ENCODE results near the gene HSDL1. TPM values are rescaled to one million over a fixed set of nuclear protein-coding genes. Genes with fewer than 3 reads are reported as not detected.

The HSDL1 gene
- total and polyA plus RNA-seq, 2 donors (not counting 1 experiment from before 2014, with no cell fraction given) = 12.4 to 30.8 TPM

DNA sequence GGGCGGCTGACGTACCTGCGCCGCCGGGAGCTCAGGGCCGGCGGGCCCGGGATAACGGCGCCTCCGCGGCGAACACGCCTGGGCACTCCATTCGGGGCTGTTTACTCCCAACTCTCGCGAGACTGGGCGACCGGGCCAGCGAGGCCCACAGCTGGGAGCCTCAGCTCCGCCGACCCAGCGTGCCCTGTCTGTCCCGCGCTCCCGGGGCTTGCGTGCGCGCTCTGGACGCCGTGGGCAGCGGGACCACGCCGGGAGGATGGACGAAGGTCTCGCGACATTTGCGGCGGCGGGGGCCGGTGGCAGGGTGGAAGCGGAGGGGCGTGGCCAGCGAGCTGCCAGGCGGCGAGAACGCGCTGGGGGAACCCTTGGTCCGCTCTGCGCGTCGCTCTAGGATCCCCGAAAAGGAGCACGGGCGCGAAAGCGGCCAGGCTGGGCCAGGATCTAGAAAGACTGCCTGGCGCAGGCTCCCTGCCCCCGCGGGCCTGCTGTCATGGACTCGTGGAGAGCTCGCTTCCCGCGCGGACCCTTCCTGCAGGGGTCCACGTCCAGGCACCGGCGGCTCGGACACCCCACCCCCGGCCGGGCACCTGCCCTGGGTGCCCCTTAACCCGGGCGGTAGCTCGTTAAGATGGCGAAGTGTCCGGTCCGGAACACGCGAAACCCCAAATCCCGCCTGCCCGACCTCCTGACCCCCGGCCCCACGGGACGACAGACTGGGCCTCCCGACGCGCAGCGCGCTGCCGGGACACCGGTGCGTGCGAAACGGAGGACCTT is 28.1 kb downstream of the HSDL1 start, which contains the start of gene MBTPS1:
TSS of gene MBTPS1 (minus strand) at position 223 of the 774 bp plus-strand sequence. CDS start 15,159 bp downstream, outside the sequence.
- TF ChIP-seq, protein P1, sequence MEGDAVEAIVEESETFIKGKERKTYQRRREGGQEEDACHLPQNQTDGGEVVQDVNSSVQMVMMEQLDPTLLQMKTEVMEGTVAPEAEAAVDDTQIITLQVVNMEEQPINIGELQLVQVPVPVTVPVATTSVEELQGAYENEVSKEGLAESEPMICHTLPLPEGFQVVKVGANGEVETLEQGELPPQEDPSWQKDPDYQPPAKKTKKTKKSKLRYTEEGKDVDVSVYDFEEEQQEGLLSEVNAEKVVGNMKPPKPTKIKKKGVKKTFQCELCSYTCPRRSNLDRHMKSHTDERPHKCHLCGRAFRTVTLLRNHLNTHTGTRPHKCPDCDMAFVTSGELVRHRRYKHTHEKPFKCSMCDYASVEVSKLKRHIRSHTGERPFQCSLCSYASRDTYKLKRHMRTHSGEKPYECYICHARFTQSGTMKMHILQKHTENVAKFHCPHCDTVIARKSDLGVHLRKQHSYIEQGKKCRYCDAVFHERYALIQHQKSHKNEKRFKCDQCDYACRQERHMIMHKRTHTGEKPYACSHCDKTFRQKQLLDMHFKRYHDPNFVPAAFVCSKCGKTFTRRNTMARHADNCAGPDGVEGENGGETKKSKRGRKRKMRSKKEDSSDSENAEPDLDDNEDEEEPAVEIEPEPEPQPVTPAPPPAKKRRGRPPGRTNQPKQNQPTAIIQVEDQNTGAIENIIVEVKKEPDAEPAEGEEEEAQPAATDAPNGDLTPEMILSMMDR (IDR thresholded peaks at IDR 0.05) = peak; percentile 14
- no peak for TF ChIP-seq EZH2 (IDR thresholded peaks at IDR 0.05; ENCODE audit: borderline replicate concordance, insufficient read depth, low read depth, low read length, poor library complexity, severe bottlenecking)
- no peaks in the 10 kb centered on the region for H3K27me3 ChIP-seq (replicated peaks in 1 of 4; ENCODE audit: control extremely low read depth in 1 of 4, control insufficient read depth in 3 of 4, insufficient read depth in 4 of 4, low read length in 3 of 4)
- CTCF ChIA-PET = interaction anchor here (0.8 to 3.2 kb wide), 15 partner anchors 11 to 389 kb away, joined by 3 to 28 read pairs (median 7); partner anchors contain the start of genes DNAAF1, HSDL1 and TAF1C
- H2AFZ ChIP-seq (ENCODE audit: insufficient read depth, low read depth, low read length, poor library complexity, severe bottlenecking) = peak within 1 kb of the TSS; percentile 98
- Mint-ChIP-seq H3K4me1 (peaks cover 20% of the 10 kb centered on the region), H3K4me3 (peak within 1 kb of the TSS; percentile 97), H3K9me3 (ENCODE audit: insufficient read depth) (no peaks in the 10 kb centered on the region), H3K27me3 (no peaks in the 10 kb centered on the region), H3K27ac (peak within 1 kb of the TSS; percentile 96)
- intact Hi-C loops (cut with micrococcal nuclease) = loop anchor here (1.0 kb wide), 3 partner anchors 28 to 309 kb away; partner anchors contain the start of genes DNAAF1, HSDL1 and TAF1C
- peaks cover 29% of the 10 kb centered on the region for H4K20me1 ChIP-seq (ENCODE audit: control insufficient read depth, insufficient read depth, low read length, poor library complexity, severe bottlenecking)
- POLR2A ChIA-PET = interaction anchor here (0.6 to 1.6 kb wide), 7 partner anchors 14 to 70 kb away, joined by 3 to 5 read pairs (median 4); partner anchors contain the start of genes DNAAF1, HSDL1 and TAF1C
- H3K4me3 ChIP-seq (ENCODE audit: control extremely low read depth in 1 of 5, extremely low read depth in 1 of 5, insufficient read depth in 1 of 5, low read depth in 2 of 5, low read length in 4 of 5) = peak within 1 kb of the TSS; percentile 83 to 97 (median 94)
- H3K79me2 ChIP-seq (ENCODE audit: control insufficient read depth, insufficient read depth, low read length) = peaks cover 43% of the 10 kb centered on the region
- peak; percentile 87 for ATAC-seq (ENCODE audit: low read depth)
- DNase-seq = peak; percentile 99
- peak within 1 kb of the TSS; percentile 95 for H3K4me2 ChIP-seq (replicated peaks; ENCODE audit: low read depth, low read length, poor library complexity, severe bottlenecking)
- H3K36me3 ChIP-seq (replicated peaks in 1 of 2; ENCODE audit: control extremely low read depth in 1 of 2, control insufficient read depth in 1 of 2, extremely low read depth in 1 of 2, insufficient read depth in 2 of 2, low read length in 1 of 2) = no peaks in the 10 kb centered on the region
- H3K9me3 ChIP-seq (ENCODE audit: control extremely low read depth in 1 of 3, control insufficient read depth in 2 of 3, insufficient read depth in 1 of 3, low read length in 2 of 3) = no peaks in the 10 kb centered on the region
- under 1% methylated on average over 94 of the region's 94 CpGs for WGBS (ENCODE audit: insufficient coverage)
- H3K9ac ChIP-seq (ENCODE audit: low read length) = peak within 1 kb of the TSS; percentile 94
- peaks cover 16 to 20% of the 10 kb centered on the region in 2 donors for H3K4me1 ChIP-seq (ENCODE audit: control insufficient read depth in 2 of 2, insufficient read depth in 2 of 2, low read length in 2 of 2)
- peak within 1 kb of the TSS; percentile 75 to 94 for H3K27ac ChIP-seq (ENCODE audit: low read length in 2 of 2)

Data from B cell (primary cell).